Activated CD4-positive, alpha-beta T cell treated with anti-CD3 and anti-CD28 coated beads for 48 hours (primary cell): ENCODE results near the gene FNDC7.
"Not testable (repeated sequence)": the region's sequence is repeated elsewhere in the genome, so short reads cannot be mapped to it uniquely, and the experiment has no call there.

Source experiments
- DNase-seq: peaks from one replicate; pipeline ENCODE4 v3.0.0-alpha.2; 2020

Gene FNDC7

DNA sequence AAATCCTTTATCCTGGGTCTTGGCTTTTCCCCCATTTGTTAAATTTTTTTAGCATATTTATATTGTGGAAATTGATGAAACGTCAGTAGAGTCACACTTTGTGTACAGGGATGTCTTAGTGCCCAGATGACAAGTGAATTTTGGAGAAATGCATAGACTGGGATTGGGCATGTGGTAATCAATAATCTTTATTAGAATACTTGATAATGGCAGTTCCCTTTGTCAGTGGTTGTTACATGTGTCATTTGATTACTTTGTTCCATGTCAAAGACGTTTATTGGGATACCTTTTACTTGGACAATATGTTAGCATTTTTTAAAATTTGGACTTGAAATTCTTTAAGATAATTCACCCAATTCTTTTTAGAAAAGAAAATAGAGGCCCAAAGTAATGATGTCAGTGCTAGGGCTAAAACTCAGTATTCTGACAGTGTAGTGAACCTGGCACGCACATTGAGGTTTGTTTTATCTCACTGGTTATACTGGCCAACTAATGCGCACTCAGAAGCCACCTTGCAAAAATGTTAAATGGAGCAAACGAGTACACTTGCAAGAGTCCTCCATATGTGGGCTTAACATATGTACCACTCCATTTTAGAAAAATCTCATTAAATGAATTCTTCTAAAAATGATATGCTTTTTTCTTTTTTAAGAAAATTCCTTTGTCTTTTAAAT lies 11.4 kb upstream of the FNDC7 start:
- DNase-seq: no peak

DNA sequence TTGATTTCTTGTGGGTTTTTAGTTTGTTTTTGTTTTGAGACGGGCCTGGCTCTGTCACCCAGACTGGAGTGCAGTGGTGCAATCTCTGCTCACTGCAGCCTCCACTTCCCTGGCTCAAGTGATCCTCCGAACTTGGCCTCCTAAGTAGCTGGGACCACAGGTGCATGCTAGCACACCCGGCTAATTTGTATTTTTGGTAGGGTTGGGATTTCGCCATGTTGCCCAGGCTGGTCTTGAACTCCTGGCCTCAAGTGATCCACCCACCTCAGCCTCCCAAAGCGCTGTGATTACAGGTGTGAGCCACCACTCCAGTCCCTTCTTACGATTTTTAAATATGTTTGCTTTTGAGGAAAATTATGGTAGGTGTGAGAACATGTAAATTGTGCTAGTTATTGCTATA lies 10.6 kb upstream of the FNDC7 start:
- not testable (repeated sequence) for DNase-seq

DNA sequence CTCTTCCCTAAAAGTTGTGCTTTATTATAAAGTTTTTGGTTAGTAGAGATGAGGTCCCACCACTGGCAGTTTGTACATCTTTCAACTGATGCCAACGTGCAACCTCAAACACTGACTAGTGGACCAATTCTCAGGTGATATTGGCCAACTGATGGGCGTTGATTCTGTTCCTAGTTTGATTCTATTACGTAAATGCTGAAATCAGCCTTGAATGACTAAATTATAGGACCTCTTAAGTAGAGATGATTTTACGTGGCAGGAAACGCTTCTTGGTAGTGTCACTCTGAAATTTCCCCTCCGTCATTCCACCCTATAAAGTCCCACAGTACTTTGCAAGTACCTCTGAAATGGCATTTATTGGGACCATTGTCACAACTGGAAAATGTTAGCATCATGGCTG lies 8.8 kb upstream of the FNDC7 start:
- peak; percentile 20 for DNase-seq

GRCh38 chr1:108704496-108704895 lies 8.2 kb upstream of the FNDC7 start:
- DNase-seq: no peak

GRCh38 chr1:108706643-108707042 lies 6.1 kb upstream of the FNDC7 start:
- no peak for DNase-seq

GRCh38 chr1:108708691-108709660 lies 3.7 kb upstream of the FNDC7 start:
- DNase-seq: peak; percentile 73

- no peak for DNase-seq
Measured at GRCh38 chr1:108715932-108716331, 3.2 kb downstream of the FNDC7 start.

GRCh38 chr1:108716437-108717230 lies 3.9 kb downstream of the FNDC7 start:
- DNase-seq: no peak

DNA sequence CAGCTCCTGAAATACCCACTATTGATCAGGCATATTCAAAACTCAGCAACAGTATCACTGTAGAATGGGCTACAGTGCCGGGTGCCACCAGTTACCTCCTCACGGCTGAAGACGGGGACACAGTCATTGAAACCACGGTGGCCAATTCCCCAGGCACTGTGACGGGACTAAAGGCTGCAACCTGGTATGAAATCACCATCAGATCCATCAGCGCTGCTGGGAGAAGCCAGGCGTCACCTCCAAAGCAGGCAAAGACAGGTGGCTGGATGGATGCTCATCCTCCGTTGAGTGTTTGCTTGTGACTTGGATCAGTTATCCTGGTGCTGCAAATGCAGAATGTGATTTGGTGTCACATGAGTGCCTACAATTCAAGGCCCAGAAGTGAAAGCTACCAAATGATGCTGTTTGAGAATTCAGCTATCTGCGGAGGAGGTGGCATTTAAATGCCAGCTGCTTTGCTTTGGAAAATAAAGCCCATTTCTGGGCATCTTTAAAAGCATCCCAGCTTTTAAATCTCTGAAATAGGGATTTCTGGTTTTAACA lies 5.1 kb downstream of the FNDC7 start:
- DNase-seq: no peak

- DNase-seq: no peak
Measured at GRCh38 chr1:108718927-108719655, 6.4 kb downstream of the FNDC7 start.

- no peak for DNase-seq
Measured at GRCh38 chr1:108719656-108720435, 7.1 kb downstream of the FNDC7 start.

DNA sequence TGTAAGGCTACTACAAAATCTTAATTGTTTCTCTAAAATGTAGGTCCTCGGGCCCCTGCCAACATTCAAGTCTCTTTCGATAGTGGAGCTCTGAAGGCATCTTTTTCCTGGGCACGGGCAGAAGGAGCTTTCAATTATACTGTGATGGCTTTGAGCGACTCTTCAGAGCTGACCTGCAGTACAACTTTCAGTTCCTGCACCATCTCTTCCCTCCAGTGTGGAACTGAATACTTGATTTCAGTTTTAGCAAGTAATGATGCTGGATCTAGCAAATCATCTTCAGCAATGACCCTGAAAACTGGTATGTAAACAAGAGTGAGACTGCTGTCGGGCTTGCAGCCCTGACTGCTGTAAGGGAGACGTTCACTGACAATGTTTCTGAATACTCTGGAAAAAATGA lies 9.6 kb downstream of the FNDC7 start:
- DNase-seq: no peak

GRCh38 chr1:108725906-108726305 lies 13.2 kb downstream of the FNDC7 start:
- DNase-seq: no peak

DNA sequence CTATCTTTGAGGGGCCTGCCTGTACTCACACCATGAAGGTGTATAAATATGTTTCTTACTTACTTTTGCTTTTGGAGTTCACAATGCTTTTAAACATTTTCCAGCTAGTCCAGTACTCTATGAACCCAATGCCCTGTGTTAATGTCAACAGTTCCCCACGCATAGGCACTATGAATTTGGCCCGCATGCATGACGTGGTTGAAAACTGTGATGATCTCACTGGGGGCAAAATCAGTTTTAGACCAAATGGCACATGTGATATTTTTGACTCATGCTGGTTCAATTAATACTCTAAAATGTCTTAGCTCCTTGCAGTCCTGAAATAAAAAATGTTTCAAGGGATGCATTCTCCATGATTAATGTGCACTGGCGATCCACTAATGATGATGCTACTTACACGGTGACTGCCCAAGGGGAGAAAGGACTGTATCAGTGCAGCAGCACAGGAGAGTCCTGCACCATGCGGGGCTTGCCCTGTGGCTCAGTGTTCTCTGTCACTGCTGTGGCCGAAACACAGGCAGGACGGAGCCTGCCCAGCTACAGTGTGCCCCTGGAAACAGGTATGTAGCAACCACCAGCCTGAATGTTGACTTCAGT lies 15.7 kb downstream of the FNDC7 start:
- no peak for DNase-seq

GRCh38 chr1:108729481-108729880 lies 16.8 kb downstream of the FNDC7 start:
- no peak for DNase-seq

DNA sequence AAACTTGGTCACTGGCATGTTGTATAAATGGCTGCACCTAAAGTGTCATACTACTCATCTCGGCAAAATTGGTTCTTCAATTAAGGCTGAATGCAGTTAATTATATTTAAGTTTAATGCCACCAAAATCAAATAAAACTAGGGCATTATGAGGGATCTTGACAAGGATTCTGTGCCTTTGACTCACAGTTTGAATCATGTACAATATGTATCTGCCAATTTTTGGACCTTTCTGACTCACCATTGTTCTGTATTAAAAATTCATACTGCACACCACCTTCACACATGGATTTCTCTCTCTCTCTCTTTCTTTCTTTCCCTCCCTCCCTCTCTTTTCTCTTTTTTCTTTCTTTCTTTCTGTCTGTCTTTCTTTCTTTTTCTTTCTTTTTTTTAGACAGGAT lies 19.7 kb downstream of the FNDC7 start:
- no peak for DNase-seq

DNA sequence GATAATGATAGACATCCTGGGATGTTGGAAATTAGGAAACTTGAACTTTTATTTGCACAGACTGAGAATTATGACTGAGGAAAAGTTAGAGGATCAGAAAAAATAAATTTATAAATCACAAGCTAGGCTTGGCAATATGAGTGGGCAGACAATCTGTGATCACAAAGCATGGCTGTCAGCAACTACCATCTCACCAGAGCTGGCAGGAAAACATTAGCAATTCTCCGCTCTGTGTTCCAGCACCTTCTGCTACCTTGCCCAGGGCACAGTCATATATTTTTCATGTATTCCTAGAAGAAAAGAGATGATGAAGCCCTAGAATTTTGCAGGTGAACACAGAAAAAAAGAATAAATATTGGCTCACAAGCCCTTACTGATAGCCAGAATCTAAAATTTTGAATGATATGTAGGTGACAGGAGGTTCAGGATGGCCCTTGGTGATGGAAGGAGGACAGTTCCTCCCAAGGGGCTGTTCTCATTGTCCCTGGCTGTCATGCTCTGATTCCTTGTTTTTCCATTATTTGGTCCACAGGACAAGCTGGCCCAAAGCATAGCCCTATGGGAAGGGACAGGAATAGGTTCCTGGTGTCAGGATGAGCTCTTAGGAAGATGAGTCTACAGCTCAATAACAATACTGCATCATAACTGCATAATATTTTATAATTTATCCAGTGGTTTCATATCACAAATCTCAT lies 21.6 kb downstream of the FNDC7 start:
- no peak for DNase-seq

DNA sequence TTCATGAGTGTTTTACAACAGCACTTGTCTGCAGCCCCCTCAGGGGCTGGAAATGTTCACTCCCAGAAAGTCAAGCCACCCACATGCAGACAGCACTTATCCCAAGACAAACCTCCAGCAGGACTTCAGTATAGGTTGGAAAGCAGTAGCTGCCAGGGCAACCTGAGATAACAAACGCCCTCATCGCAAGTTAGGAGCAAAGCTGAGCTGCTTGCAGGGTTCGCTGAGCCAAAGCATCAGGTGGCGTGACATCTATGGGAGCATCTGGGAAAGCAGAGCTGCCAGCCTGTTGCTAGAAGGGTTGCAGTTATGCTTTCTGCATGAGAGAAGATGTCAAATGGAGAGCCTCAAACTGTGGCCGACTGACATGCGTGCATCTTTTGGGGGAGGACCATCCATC lies 29.5 kb downstream of the FNDC7 start:
- no peak for DNase-seq

DNA sequence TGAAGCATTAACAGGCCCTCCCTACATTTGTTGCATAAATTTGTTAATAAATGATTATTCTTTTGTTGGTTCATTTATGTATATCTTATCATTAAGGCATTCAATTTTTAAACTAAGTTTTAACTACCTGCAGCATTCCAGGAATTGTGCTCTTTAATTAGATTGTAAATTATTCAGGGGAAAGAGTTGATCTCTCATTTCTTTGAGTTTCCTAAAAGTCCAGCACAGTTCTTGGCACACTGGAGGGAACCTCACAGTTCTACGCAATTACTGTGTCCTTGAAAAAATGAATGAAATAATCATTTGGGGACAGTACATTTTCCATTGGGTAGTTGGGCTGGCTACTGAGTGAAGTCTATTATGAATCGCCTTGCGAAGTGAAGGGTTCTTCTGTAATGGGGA lies 33.3 kb downstream of the FNDC7 start:
- no peak for DNase-seq

DNA sequence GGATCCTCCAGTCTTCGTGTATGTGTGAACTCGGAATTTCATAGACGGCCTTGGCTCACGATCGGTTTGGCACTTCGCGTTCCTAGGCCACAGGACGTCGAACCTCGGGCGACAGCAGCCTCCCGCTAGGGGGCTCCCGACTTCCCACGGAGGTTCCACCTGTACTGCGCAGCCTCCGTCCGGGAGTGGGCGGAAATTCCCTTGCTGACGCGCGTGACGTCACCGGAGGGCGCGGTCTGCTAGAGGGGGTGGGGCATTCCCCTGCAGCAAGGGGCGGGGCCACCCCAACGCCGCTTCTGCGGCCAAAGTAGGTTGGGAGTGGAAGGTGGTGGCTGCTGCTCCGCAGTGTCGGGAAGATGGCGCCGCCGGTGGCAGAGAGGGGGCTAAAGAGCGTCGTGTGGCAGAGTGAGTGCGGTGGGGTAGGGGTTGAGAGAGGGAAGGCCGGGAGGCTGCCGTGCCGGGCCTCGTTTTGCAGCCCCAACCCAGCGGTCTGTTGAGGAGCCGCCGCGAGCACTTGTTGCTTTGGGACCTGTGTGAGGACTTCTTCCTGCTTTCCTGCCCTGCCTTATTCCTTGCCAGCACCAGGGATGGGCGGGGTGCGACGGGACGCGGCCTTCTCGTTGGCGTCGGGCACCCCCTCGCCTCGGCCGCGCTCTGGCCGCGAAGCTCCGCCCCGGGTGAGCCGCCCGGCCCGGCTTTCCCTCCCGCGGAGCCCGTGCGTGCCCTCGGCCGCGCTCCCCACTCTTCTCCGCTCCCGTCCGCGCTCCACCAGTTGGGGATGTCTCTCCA lies 33.9 kb downstream of the FNDC7 start, which contains the start of gene STXBP3:
Gene STXBP3, plus strand, starts transcription at position 293 of the 789 bp plus-strand sequence. Its CDS starts 64 bp downstream, at position 357.
- DNase-seq: peak; percentile 100
